ENCODE data around the gene RAPH1.
"Not testable (repeated sequence)": the region's sequence is repeated elsewhere in the genome, so short reads cannot be mapped to it uniquely, and the experiment has no call there.

Gene RAPH1

GRCh38 chr2:203438528-203438927 is 96.6 kb downstream of the RAPH1 start:
- no peak for DNase-seq (ENCODE audit: low read depth in 4 of 4, low spot score in 1 of 4)

GRCh38 chr2:203437511-203437910 is 97.6 kb downstream of the RAPH1 start:
- DNase-seq (ENCODE audit: low read depth in 4 of 4, low spot score in 1 of 4), result no peak

DNA sequence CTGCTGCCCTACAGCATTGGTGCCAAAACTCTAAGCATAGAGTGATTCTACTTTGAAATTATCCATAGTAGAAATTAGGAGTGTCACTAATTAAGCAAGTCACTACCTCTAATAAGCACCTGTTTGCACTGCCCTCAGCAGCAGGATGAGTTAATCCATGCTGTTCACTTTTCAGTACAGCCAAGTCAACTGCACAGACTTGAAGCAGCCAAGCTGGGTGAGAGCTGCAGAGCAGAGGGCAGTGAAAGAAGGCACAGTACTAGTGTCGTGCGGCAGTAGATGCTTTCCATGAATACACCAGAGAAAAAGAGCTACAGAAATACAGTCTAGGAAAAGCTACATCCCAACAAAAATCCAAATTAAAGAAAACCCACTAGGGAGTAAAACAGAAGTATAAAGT is 98.6 kb downstream of the RAPH1 start:
- no peak for DNase-seq (ENCODE audit: low read depth in 4 of 4, low spot score in 1 of 4)

DNA sequence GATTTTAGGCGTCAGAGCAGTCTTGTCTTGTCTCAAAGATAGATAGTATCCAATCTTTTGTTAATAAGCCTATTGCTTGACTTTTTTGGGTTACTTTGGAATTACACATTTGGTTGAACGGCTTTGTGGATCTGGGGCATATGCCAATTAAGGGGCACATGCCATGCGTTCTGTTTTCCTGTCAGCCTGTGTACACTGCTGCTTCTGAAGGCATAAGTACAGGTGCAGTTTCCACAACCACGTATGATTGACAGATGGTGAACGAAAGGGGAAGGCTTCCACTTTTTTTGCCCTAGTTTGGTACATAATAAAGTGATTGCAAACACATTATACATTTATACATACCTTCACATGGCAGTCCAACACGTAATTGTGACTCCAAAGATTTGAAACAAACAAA is 102.3 kb downstream of the RAPH1 start:
- no peak for DNase-seq (ENCODE audit: low read depth in 4 of 4, low spot score in 1 of 4)

DNA sequence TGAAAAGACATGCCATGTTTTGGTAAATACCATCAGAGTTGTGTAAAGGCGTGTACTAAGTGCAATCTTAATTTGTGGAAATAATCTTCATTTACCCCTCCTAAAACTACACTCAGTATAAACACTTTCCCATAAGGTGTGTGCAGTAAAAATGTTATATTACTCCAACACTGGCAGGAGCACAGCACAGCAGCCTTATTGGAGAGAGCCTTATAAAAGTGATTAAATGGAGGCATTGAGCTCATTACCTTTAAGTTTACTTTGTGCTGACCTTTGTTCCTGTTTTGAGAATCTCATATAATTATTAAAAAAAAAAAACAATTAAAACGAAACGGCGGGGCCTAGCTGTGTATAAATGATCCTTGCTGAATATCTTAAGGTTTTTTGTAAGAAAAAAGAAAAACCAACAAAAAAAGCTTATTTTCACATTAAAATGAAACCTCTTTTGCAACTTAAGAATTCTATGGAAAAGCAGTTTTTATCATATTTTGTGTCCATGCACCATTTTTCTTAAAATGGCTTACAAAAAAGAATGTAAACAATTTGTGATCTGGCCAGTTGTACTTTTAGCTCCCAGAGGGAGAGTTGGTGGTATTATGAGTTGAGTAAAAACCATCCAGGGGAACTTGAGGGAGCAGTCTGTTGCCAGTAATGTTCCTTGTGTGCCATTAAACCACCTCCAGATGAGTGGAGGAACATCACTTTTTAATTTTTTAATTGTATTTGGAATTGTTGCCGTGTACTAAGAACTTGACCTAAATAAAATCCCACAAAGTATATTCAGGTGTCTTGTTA is 103.5 kb downstream of the RAPH1 start:
- DNase-seq (ENCODE audit: low read depth in 4 of 4, low spot score in 1 of 4), result no peak

- not testable (repeated sequence) for DNase-seq (ENCODE audit: low read depth in 4 of 4, low spot score in 1 of 4)
Measured at GRCh38 chr2:203429643-203430042, 105.5 kb downstream of the RAPH1 start.

- DNase-seq (ENCODE audit: low read depth in 4 of 4, low spot score in 1 of 4), result no peak
Measured at GRCh38 chr2:203427061-203427460, 108.0 kb downstream of the RAPH1 start.

- DNase-seq (ENCODE audit: low read depth in 4 of 4, low spot score in 1 of 4), result no peak
Measured at GRCh38 chr2:203418271-203418670, 116.8 kb downstream of the RAPH1 start.

GRCh38 chr2:203413796-203414195 is 121.3 kb downstream of the RAPH1 start:
- DNase-seq (ENCODE audit: low read depth in 4 of 4, low spot score in 1 of 4), result no peak

DNA sequence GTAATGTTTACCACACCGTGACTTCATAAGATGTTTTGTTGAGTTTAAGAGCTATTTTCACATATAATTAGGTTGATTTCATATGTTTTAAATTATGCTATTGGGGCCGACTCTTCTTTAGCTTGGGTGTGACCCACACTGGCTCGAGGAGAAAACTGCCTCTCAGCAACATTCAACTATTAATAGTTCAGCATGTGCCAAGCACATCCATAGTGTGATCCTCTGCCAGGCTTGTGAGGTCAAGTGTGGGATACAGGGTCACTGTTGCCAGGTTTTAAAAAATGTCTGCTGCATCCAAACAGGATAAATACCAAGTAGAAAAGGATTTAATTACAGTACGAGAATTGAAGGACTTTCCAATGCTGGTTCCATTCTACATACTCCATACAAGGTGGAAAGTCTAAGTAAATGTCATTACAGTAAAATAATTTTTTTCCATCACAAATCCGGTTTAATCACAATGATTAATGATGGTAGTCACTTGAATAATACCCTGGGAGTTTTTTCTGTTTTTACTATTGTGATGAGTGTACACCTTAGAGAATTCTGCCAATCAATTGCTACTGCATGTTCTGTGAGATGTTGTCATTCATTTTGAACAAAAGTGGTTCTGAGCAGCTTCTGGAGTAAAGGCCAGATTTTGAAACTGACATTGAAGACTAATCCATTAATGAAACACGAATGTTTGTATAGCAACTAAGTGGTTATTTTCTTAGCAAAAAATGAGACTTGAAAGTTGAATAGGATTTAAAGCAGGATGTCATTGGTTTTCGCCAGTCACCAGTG is 122.4 kb downstream of the RAPH1 start:
- DNase-seq (ENCODE audit: low read depth in 4 of 4, low spot score in 1 of 4), result no peak

DNA sequence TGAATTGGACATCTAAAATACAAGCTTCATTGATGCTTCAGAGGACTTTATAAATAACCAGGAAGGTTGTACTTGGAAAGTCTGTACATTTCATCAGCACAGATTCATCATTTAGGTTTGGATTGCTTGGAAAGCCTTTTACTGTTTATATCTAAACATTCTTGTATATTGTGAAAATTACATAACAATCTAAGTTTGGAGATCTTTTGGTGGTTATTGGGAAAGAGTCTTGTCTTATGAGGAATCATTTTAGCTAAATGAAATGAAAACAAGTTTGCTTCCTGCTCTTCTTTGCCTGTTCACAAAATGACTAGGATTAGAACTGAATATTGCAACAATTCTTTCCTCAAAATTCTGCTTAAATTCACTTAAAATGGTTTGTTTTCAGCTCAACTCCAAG is 127.6 kb downstream of the RAPH1 start:
- DNase-seq (ENCODE audit: low read depth in 4 of 4, low spot score in 1 of 4), result no peak

DNA sequence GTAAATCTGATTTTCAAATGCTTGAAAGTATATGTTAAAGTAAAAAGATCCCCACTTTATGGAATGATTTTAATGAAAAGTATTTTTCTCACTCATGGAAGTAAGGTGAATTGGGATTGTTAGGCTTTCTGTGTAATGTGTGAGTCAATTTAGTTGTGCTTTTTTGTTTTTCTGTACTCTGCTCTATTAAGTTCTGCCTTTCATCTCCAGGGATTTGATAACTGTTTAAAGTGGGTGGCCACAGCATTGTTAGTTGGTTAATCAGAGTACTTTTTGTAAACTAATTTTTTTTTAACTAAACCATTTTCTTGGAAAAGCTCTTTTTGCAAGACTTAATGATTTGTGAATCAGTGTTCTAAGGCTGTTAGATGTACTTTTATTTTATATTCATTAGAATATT is 130.1 kb downstream of the RAPH1 start:
- DNase-seq (ENCODE audit: low read depth in 4 of 4, low spot score in 1 of 4), result no peak

DNA sequence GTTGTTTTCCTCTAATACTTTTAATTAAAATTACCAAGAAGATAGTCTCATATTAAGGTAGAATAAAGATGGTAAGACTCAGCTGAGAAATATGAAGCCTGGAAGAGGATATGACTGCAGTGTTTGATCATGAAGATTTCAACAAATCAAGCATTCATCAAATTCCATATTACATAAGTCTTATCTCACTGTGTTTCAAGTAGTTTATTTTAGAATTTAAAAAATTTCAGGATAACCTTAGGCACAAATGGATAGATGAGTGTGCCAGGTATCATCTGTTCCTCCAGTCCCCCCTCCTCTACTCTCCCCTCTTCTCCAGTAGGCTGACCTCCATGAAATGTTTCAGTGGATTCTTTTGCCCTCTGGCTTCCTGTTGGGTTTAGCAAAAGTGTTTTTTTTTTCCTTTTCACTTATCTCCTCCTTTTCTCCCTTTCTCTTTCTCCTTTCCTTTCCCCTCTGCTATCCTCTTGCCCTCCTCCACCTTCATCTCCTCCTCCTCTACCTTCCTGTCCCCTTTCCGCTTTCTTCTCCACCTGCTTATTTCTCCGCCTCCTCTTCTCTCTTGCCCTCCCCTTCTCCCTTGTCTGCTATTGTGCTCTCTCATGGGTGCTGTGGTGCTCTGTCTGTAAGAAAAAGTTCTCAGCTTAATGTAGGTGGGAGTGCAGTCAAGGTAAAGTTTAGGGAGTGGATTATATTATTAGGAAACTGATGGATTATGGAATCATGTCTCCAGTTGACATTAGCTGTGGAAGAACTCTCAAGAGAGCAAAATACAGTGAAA is 134.1 kb downstream of the RAPH1 start:
- DNase-seq (ENCODE audit: low read depth in 4 of 4, low spot score in 1 of 4), result no peak

DNA sequence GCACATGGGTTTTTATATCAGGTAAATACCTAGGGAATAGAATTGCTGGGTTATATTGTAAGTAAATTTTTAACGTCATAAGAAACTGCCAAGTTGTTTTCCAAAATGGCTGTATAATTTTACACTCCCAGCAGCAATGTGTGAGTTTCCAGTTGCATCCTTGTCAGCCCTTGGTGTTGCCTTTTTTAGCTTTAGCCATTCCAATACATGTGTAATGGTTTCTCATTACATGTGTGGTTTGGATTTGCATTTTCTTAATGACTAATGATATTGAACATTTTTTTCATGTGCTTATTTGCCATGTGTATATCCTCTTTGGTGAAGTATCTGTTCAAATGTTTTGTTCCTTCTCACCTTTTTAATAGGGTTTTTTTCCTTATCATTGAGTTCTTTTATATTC is 136.1 kb downstream of the RAPH1 start:
- DNase-seq (ENCODE audit: low read depth in 4 of 4, low spot score in 1 of 4), result no peak

- no peak for DNase-seq (ENCODE audit: low read depth in 4 of 4, low spot score in 1 of 4)
Measured at GRCh38 chr2:203396667-203397066, 138.4 kb downstream of the RAPH1 start.

- DNase-seq (ENCODE audit: low read depth in 4 of 4, low spot score in 1 of 4), result no peak
Measured at GRCh38 chr2:203395858-203396257, 139.2 kb downstream of the RAPH1 start.

GRCh38 chr2:203394519-203395227 is 140.4 kb downstream of the RAPH1 start:
- no peak for DNase-seq (ENCODE audit: low read depth in 4 of 4, low spot score in 1 of 4)

- DNase-seq (ENCODE audit: low read depth in 4 of 4, low spot score in 1 of 4), result not testable (repeated sequence)
Measured at GRCh38 chr2:203388153-203388552, 146.9 kb downstream of the RAPH1 start.

DNA sequence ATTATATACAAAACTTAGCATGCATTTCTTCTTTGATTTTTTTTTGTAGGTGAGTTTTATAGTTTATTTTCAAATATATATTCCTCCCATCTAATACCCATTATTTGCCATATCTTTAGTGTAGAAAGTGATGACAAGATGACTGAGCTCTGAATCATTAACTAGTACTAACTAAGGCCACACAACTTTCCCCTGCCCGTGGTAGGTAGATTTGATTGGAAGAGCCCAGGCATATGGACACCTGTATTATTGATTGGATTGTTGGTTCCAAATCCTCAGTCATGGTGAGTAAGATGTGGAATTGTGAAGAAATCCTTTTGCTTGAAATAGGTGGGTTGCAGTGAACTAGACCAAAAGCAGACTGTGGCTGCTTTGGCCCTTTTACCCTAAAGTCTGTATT is 152.1 kb downstream of the RAPH1 start:
- no peak for DNase-seq (ENCODE audit: low read depth in 4 of 4, low spot score in 1 of 4)

GRCh38 chr2:203379156-203379555 is 155.9 kb downstream of the RAPH1 start:
- no peak for DNase-seq (ENCODE audit: low read depth in 4 of 4, low spot score in 1 of 4)

DNA sequence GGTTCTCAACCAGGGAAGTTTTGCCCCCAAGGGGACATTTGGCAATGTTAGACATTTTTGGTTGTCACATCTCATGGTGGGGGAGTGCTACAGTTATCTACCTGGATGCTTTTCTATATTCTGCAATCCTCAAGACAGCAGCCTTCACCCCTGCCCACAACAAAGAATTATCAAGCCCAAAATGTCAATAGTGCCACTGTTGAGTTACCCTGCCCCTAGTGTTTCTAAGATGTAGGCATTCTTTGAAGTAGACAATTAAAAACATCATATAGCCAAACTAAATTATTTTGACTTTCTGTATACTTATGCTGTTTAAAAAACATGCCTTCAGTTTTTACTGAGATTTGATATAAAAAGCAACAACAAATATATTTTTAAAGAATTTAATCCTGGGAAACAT is 158.9 kb downstream of the RAPH1 start:
- DNase-seq (ENCODE audit: low read depth in 4 of 4, low spot score in 1 of 4), result no peak

All from stimulated activated CD4-positive, alpha-beta T cell treated with anti-CD3 and anti-CD28 coated beads, Interleukin-1b, Interleukin-23, amount 100 ng/mL, for 24 hours (primary cell).